OCI-LY3 (cell line): ENCODE measurements around the gene CHST8.

Experiments used
- EZH2phosphoT487 ChIP-seq: fragments of 200-600 bp; shearing (Covaris generic); IDR thresholded peaks from 2 replicates; pipeline ENCODE4 v1.6.1; 2018; ENCODE audit warnings: antibody characterized with exemption, mixed run types, low read depth
- TF ChIP-seq, protein P1 (sequence below): fragments of 200-600, 300-600 bp; sonication (generic); IDR thresholded peaks from 2 replicates; pipeline ENCODE4 v1.5.1; 2014; ENCODE audit warnings: antibody characterized with exemption, low read length, low read depth

DNA sequence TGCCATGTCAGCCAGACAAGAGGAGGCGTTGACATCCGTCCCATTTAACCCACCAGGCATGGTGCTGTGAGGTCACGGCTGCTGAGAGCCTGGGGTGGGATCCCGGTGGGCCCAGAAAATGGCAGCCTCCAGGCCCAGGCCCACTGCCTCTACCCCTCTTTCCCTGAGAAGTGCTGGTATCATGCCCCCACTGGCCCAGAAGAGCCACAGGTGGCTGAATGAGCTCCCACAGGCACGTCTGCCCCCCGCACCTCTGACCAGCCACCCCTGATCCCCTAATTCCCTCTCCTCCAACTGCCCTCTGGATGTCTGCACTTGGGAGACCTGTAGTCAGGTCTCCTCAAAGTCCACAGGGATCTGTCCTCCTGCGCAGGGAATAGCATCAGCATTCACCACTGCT lies 137.6 kb downstream of the CHST8 start:
- TF ChIP-seq, protein P1, sequence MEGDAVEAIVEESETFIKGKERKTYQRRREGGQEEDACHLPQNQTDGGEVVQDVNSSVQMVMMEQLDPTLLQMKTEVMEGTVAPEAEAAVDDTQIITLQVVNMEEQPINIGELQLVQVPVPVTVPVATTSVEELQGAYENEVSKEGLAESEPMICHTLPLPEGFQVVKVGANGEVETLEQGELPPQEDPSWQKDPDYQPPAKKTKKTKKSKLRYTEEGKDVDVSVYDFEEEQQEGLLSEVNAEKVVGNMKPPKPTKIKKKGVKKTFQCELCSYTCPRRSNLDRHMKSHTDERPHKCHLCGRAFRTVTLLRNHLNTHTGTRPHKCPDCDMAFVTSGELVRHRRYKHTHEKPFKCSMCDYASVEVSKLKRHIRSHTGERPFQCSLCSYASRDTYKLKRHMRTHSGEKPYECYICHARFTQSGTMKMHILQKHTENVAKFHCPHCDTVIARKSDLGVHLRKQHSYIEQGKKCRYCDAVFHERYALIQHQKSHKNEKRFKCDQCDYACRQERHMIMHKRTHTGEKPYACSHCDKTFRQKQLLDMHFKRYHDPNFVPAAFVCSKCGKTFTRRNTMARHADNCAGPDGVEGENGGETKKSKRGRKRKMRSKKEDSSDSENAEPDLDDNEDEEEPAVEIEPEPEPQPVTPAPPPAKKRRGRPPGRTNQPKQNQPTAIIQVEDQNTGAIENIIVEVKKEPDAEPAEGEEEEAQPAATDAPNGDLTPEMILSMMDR: no peak
- no peak for TF ChIP-seq EZH2phosphoT487
